Small intestine (tissue), 7 donors: ENCODE results near the gene RPP25L. TPM values are rescaled to one million over a fixed set of nuclear protein-coding genes. Genes with fewer than 3 reads are reported as not detected.

Source experiments
- DNase-seq, 2 donors: peaks; one replicate each; pipeline versions ENCODE4 v3.0.0 to v3.0.0-alpha.2; 2013
- FAIRE-seq: peaks from 2 replicates; lab custom pipeline; 2012; peaks lifted over from hg19 to GRCh38; lab: Jason Lieb, UNC
- H3K27ac ChIP-seq, 3 donors: one replicate each; pipeline ENCODE4 v1.5.1; 2013; ENCODE audit warnings: low read length in 2 of 3, mild to moderate bottlenecking in 2 of 3, control low read depth in 1 of 3, inconsistent platforms in 1 of 3, low read depth in 1 of 3, moderate library complexity in 1 of 3
- H3K27me3 ChIP-seq, 3 donors: one replicate each; pipeline ENCODE4 v1.6.1; 2013; ENCODE audit warnings: low read length in 3 of 3, inconsistent platforms in 1 of 3; ENCODE audit not compliant: control insufficient read depth in 3 of 3, insufficient read depth in 3 of 3
- H3K36me3 ChIP-seq, 3 donors: one replicate each; pipeline ENCODE4 v1.6.1; 2013; ENCODE audit warnings: low read length in 3 of 3, inconsistent platforms in 1 of 3, low read depth in 1 of 3, mild to moderate bottlenecking in 1 of 3, moderate library complexity in 1 of 3; ENCODE audit not compliant: control insufficient read depth in 3 of 3, insufficient read depth in 2 of 3
- H3K4me1 ChIP-seq, 3 donors: one replicate each; pipeline ENCODE4 v1.6.1; 2013; ENCODE audit warnings: low read length in 2 of 3, inconsistent platforms in 1 of 3, low read depth in 1 of 3, mild to moderate bottlenecking in 1 of 3, moderate library complexity in 1 of 3; ENCODE audit not compliant: control insufficient read depth in 3 of 3, insufficient read depth in 2 of 3
- H3K4me3 ChIP-seq, 3 donors: one replicate each; pipeline ENCODE4 v1.5.1; 2013; ENCODE audit warnings: low read length in 3 of 3, control low read depth in 1 of 3, inconsistent platforms in 1 of 3, low read depth in 1 of 3, mild to moderate bottlenecking in 1 of 3, moderate library complexity in 1 of 3
- H3K9me3 ChIP-seq, 2 donors: one replicate each; pipeline ENCODE4 v1.6.1; 2013; ENCODE audit warnings: low read depth in 1 of 2, low read length in 1 of 2; ENCODE audit not compliant: control insufficient read depth in 2 of 2, insufficient read depth in 1 of 2
- WGBS, 3 donors: extraction: QIAGEN DNeasy Blood & Tissue Kit; methylation state at CpG; one replicate each; pipeline ENCODE4 v1.1.7; 2013; 5-methylcytosine and 5-hydroxymethylcytosine counted together
- polyA plus RNA-seq, 4 donors: library from polyadenylated mRNA; stranded (reverse) in 3 of 4; unstranded in 1 of 4; fragments of 200-250 nt in 3 of 4; fragments of 120-200 nt in 1 of 4; gene quantifications; one replicate each; pipeline versions ENCODE4 v1.2.1 to v1.2.3, GENCODE V29; 2013
- donor health status: healthy with polysubstance abuse.
- donor health status: control.
- donor health status: control.
- donor health status: Bipolar disorder and iron deficiency.
- donor health status: healthy.

The RPP25L gene
- polyA plus RNA-seq, 4 donors: 41.2 to 93.7 (median 72.4) TPM

GRCh38 chr9:34579104-34579807, 32.6 kb downstream of the RPP25L start:
- Histone ChIP-seq H3K4me1 (peaks cover 0 to 23% (median 0%) of the 10 kb centered on the region in 3 donors), H3K9me3 (no peaks in the 10 kb centered on the region), H3K27ac (no peak overlapping the region), H3K36me3 (peaks cover 0 to 4% (median 0%) of the 10 kb centered on the region in 3 donors), H3K27me3 (peaks cover 3 to 79% (median 15%) of the 10 kb centered on the region in 3 donors), H3K4me3 (no peak overlapping the region)
- DNase-seq (no peak), FAIRE-seq (no peak)
- 3 to 9% (median 6%) methylated on average over 16 to 17 of the region's 17 CpGs for WGBS, 3 donors

DNA sequence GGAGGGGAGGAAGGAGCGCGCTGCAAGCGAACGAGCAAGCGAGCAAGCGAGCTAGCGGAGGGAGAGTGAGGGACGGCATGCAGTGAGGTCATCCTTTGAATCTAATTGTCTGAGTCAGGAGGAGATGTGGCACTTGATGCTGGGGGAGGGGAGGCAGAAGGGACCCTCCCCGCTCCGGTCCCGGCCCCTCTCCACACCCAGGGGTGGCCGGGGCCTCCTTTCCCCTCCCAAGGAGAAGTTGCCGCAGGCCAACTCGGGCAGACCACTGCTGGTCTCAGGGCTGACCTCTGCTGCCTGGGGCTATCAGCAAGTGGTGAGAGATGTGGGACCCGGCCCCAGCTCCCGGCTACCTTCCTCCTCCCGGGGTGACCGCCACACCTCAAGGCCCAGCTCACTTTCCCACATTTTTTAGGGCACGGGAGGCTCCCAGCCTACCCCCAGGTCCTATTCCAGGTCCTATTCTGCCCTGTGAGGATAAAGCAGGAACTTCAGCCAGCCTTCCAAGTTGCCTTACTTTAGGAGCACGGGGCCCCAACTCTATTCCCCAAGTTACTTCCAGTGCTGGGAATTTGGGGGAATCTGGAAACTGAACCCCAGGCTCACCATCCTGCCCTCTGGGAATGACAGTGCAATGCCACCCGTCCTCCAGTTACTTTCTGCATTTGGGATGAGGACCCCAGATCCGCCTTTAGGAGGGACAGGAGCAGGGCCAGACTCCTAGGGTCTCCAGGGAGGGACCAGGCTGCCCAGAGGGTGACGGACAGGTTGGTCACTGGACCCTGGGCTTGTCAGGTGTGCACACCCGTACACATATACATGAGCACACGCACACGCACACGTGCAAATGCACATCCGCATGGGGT, 33.4 kb downstream of the RPP25L start:
- no peaks in the 10 kb centered on the region for H3K9me3 ChIP-seq
- H3K4me1 ChIP-seq: peaks cover 0 to 23% (median 0%) of the 10 kb centered on the region in 3 donors
- peak overlapping the region in 1 of 3 donors; percentile 74 for H3K27ac ChIP-seq
- peaks cover 3 to 83% (median 15%) of the 10 kb centered on the region in 3 donors for H3K27me3 ChIP-seq
- H3K4me3 ChIP-seq: peak overlapping the region in 2 of 3 donors; percentile 1 to 25
- peaks cover 0 to 4% (median 0%) of the 10 kb centered on the region in 3 donors for H3K36me3 ChIP-seq
- FAIRE-seq (no peak), DNase-seq (peak in 1 of 2 donors; percentile 41)
- 7 to 14% (median 12%) methylated on average over 23 to 28 of the region's 28 CpGs for WGBS, 3 donors

DNA sequence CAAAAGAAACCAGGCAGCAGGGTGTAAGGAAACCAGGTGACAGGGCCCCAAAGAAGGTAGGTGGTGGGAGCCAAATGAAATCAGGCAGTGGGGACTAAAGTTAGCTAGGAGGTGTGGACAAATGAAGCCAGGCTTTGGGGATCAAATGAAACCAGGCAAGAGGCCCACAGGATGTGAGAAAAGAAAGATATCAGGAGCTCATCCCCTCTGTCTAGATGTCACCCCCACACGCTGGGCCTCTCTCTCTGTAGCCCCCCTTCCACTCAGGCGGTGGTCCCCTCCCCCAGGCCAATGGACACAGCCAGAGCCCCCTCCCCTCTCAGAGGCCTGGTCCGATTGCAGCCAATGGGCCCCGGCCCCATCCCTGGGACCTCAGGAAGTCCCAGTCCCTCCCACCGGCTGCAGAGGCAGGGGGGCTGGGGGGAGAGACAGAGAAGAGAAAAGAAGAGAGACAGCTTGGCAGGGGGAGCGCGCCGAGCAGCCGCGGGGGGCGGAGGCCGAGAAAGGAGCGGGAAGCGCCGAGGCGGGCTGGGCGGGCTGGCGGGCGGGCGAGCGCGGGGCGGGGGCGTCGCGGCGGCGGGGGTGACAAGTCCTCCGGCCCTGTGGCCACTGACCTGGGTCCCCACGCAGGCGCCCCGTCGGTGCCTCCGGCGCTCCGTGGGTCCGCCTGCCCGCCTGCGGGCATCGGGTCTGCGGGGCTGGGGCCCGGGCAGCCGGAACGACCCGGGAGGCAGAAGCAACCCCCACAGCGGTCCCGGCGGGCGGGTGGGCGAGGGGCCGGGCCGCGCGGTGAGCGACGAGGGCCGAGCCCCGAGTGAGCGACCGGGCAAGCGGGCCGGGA, 34.3 kb downstream of the RPP25L start:
- H3K4me3 ChIP-seq: peak overlapping the region in 1 of 3 donors; percentile 25
- WGBS, 3 donors: 2 to 3% (median 2%) methylated on average over 21 to 62 of the region's 62 CpGs
- no peaks in the 10 kb centered on the region for H3K9me3 ChIP-seq
- peak in 1 of 2 donors; percentile 33 for DNase-seq
- peaks cover 3 to 80% (median 15%) of the 10 kb centered on the region in 3 donors for H3K27me3 ChIP-seq
- no peak for FAIRE-seq
- peak overlapping the region in 1 of 3 donors; percentile 74 for H3K27ac ChIP-seq
- H3K4me1 ChIP-seq: peaks cover 0 to 23% (median 2%) of the 10 kb centered on the region in 3 donors
- H3K36me3 ChIP-seq: peaks cover 0 to 4% (median 0%) of the 10 kb centered on the region in 3 donors

- peak overlapping the region in 1 of 3 donors; percentile 25 for H3K27ac ChIP-seq
- H3K9me3 ChIP-seq: no peaks in the 10 kb centered on the region
- FAIRE-seq: no peak
- no peak overlapping the region for H3K4me3 ChIP-seq
- 30 to 48% (median 45%) methylated on average over 13 to 14 of the region's 14 CpGs for WGBS, 3 donors
- DNase-seq: peak in 1 of 2 donors; percentile 22
- H3K27me3 ChIP-seq: peaks cover 3 to 72% (median 15%) of the 10 kb centered on the region in 3 donors
- H3K4me1 ChIP-seq: peaks cover 0 to 23% (median 4%) of the 10 kb centered on the region in 3 donors
- peaks cover 0 to 4% (median 0%) of the 10 kb centered on the region in 3 donors for H3K36me3 ChIP-seq
Observed at GRCh38 chr9:34576597-34577399, 35.1 kb downstream of the RPP25L start.

- peaks cover 3 to 69% (median 15%) of the 10 kb centered on the region in 3 donors for H3K27me3 ChIP-seq
- H3K4me3 ChIP-seq: no peak overlapping the region
- H3K36me3 ChIP-seq: peaks cover 0 to 4% (median 0%) of the 10 kb centered on the region in 3 donors
- DNase-seq (peak in 1 of 2 donors; percentile 72), FAIRE-seq (no peak)
- no peaks in the 10 kb centered on the region for H3K9me3 ChIP-seq
- H3K4me1 ChIP-seq: peaks cover 4 to 25% (median 7%) of the 10 kb centered on the region in 3 donors
- peak overlapping the region in 1 of 3 donors; percentile 25 for H3K27ac ChIP-seq
- WGBS, 3 donors: 13 to 59% (median 29%) methylated on average over 21 of the region's 21 CpGs
Observed at GRCh38 chr9:34575862-34576596, 35.9 kb downstream of the RPP25L start.

DNA sequence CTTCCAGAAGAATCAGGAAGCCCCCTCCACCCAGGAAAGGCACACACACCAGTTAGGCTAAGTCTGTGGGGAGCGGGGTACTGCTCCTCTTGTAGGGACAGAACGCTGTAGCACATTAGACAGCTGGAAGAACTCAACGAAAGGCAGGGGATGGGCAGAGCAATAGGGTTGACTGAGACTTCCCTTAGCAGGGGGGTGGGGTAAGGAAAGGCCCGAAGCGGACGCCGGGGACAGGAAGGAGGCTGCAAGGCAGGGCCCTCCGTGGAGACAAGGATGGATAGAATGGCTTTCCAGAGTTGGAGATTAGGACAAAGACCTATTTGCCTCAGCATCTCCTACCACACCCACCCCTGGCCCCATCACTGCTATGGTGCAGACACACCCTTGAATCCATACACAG, 36.7 kb downstream of the RPP25L start:
- H3K9me3 ChIP-seq: no peaks in the 10 kb centered on the region
- DNase-seq (no peak), FAIRE-seq (no peak)
- H3K36me3 ChIP-seq: peaks cover 0 to 4% (median 0%) of the 10 kb centered on the region in 3 donors
- peaks cover 5 to 30% (median 7%) of the 10 kb centered on the region in 3 donors for H3K4me1 ChIP-seq
- H3K27me3 ChIP-seq: peaks cover 3 to 61% (median 15%) of the 10 kb centered on the region in 3 donors
- WGBS, 3 donors: 42 to 55% (median 43%) methylated on average over 8 of the region's 8 CpGs
- no peak overlapping the region for H3K4me3 ChIP-seq
- no peak overlapping the region for H3K27ac ChIP-seq

GRCh38 chr9:34574571-34574970, 37.3 kb downstream of the RPP25L start:
- FAIRE-seq (no peak), DNase-seq (no peak)
- H3K36me3 ChIP-seq: peaks cover 0 to 4% (median 0%) of the 10 kb centered on the region in 3 donors
- H3K27me3 ChIP-seq: peaks cover 0 to 61% (median 12%) of the 10 kb centered on the region in 3 donors
- H3K4me1 ChIP-seq: peaks cover 5 to 30% (median 7%) of the 10 kb centered on the region in 3 donors
- 92 to 93% (median 93%) methylated on average over 12 of the region's 12 CpGs for whole genome bisulfite sequencing, 3 donors
- H3K9me3 ChIP-seq: no peaks in the 10 kb centered on the region
- no peak overlapping the region for H3K4me3 ChIP-seq
- H3K27ac ChIP-seq: no peak overlapping the region
